Measurements from ENCODE around the gene ABCC3.

DNA sequence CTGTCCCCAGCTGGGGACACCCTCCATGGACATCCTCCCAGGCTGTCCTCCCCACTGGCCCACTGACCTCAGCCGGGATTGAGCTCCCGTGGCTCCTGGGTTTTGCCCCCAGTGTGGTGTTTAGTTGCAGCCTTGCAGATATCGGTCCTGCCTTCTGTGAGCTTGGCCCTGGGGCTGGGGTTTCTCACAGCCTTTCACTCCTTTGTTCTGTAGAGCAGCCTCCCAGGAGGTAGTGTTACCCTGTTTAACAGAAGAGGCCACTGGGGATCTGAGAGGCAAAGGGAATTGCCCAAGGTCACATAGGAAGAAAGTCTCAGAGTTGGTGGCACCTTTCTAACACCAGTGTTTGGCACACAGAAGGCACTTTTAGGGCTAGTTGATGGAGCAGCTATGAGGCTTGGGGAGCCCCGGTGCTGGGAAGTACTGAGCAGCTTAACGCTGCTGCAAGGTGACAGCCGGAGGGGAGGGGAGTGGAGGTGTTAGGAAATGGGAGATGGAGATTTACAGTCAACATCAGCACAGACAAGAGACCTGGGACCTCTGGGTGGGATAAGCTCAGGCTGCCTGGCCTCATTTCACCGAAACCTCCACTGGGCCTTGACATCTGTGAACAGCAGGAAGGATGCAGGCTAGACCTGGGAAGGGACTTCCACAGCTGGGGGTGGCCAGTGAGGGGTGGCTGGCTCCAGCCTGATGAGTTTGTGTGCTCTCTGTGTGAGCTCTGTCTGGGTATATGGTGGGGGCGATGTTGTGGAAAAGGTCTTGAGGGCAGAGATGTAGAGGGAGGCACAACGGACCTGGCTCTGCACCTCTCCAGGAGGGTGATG is 48.0 kb upstream of the ABCC3 start:
- TF ChIP-seq, protein P1, sequence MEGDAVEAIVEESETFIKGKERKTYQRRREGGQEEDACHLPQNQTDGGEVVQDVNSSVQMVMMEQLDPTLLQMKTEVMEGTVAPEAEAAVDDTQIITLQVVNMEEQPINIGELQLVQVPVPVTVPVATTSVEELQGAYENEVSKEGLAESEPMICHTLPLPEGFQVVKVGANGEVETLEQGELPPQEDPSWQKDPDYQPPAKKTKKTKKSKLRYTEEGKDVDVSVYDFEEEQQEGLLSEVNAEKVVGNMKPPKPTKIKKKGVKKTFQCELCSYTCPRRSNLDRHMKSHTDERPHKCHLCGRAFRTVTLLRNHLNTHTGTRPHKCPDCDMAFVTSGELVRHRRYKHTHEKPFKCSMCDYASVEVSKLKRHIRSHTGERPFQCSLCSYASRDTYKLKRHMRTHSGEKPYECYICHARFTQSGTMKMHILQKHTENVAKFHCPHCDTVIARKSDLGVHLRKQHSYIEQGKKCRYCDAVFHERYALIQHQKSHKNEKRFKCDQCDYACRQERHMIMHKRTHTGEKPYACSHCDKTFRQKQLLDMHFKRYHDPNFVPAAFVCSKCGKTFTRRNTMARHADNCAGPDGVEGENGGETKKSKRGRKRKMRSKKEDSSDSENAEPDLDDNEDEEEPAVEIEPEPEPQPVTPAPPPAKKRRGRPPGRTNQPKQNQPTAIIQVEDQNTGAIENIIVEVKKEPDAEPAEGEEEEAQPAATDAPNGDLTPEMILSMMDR (IDR thresholded peaks at IDR 0.05 in 2 of 3, conservative IDR thresholded peaks at IDR 0.05 in 1 of 3; ENCODE audit: borderline replicate concordance in 1 of 3, insufficient read depth in 1 of 3, low read depth in 2 of 3, low read length in 2 of 3), result no peak
- no peak for TF ChIP-seq POLR2A (IDR thresholded peaks at IDR 0.05; ENCODE audit: borderline replicate concordance, extremely low read depth, insufficient read depth, insufficient read length)
- no peak for TF ChIP-seq FOSL1 (IDR thresholded peaks at IDR 0.05; ENCODE audit: low read depth)
- TF ChIP-seq POLR2AphosphoS5 (IDR thresholded peaks at IDR 0.05; ENCODE audit: low read depth, low read length), result no peak
- TF ChIP-seq YY1 (IDR thresholded peaks at IDR 0.05; ENCODE audit: extremely low read depth, insufficient replicate concordance, low read depth, low read length), result no peak
- no peak for TF ChIP-seq EZH2 (IDR thresholded peaks at IDR 0.05)
